ENCODE results near the gene TRPM8. TPM values are rescaled to one million over a fixed set of nuclear protein-coding genes. Genes with fewer than 3 reads are reported as not detected.

Gene TRPM8
- total RNA-seq, 1 experiment from 2014 or later: 3.9 TPM

DNA sequence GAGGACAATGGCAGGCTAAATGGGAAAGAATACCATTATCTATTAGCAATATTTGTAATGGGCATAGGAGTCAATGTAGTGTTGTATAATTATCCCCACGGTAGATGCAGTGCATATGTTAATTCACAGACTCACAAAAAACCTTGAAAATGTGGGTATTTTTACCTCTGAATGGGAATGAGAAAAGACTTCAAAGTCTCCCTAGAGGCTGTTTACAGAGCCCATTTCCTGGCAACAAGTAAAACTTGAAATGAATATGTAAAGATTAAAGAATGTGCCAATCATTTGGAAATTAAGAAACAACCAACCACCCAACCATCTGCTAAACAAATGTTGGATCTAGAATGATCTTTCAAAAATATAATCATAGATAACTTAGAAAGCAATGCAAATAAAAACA is 27.1 kb downstream of the TRPM8 start:
- H3K4me1 ChIP-seq (ENCODE audit: control insufficient read depth, insufficient read depth, low read length): peaks cover 2% of the 10 kb centered on the region; the same call in 1 of the 2 replicates
- H3K4me3 ChIP-seq (ENCODE audit: low read depth in 2 of 2, low read length in 2 of 2): no peak overlapping the region
- ChIA-PET POLR2A (no interaction called here), CTCF (interaction anchor here (0.6 kb wide), 1 partner anchor 20 kb away, joined by 7 read pairs; no protein-coding TSS in a partner anchor)
- no peaks in the 10 kb centered on the region for H3K36me3 ChIP-seq (ENCODE audit: control insufficient read depth, insufficient read depth, low read length)
- H3K27ac ChIP-seq (ENCODE audit: low read length): no peak overlapping the region
- no TSS peak for BruUV-seq (replicated peaks)
- ATAC-seq (no peak), DNase-seq (ENCODE audit: low read depth, low spot score) (no peak)
- intact Hi-C loops (cut with micrococcal nuclease; ENCODE audit: unreplicated experiment): no loop called here
- in situ Hi-C loops (cut with HindIII; ENCODE audit: low pct_unique_long_range_greater_than_20kb, low sequenced_read_pairs): no loop called here
- no peaks in the 10 kb centered on the region for H3K27me3 ChIP-seq (ENCODE audit: control insufficient read depth, insufficient read depth, low read length)
- H3K9me3 ChIP-seq (ENCODE audit: control insufficient read depth, insufficient read depth, low read depth, low read length): no peaks in the 10 kb centered on the region; the same call in 1 of the 2 replicates
- TF ChIP-seq, protein P1, sequence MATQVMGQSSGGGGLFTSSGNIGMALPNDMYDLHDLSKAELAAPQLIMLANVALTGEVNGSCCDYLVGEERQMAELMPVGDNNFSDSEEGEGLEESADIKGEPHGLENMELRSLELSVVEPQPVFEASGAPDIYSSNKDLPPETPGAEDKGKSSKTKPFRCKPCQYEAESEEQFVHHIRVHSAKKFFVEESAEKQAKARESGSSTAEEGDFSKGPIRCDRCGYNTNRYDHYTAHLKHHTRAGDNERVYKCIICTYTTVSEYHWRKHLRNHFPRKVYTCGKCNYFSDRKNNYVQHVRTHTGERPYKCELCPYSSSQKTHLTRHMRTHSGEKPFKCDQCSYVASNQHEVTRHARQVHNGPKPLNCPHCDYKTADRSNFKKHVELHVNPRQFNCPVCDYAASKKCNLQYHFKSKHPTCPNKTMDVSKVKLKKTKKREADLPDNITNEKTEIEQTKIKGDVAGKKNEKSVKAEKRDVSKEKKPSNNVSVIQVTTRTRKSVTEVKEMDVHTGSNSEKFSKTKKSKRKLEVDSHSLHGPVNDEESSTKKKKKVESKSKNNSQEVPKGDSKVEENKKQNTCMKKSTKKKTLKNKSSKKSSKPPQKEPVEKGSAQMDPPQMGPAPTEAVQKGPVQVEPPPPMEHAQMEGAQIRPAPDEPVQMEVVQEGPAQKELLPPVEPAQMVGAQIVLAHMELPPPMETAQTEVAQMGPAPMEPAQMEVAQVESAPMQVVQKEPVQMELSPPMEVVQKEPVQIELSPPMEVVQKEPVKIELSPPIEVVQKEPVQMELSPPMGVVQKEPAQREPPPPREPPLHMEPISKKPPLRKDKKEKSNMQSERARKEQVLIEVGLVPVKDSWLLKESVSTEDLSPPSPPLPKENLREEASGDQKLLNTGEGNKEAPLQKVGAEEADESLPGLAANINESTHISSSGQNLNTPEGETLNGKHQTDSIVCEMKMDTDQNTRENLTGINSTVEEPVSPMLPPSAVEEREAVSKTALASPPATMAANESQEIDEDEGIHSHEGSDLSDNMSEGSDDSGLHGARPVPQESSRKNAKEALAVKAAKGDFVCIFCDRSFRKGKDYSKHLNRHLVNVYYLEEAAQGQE (IDR thresholded peaks at IDR 0.05; ENCODE audit: insufficient read depth in 1 of 2, low read depth in 2 of 2, low read length in 1 of 2): no peak
- TF ChIP-seq SIN3A (IDR thresholded peaks at IDR 0.05; ENCODE audit: borderline replicate concordance, insufficient read depth, low read depth, low read length) (no peak), POLR2AphosphoS5 (IDR thresholded peaks at IDR 0.05; ENCODE audit: low read depth, low read length) (no peak), TCF7L2 (IDR thresholded peaks at IDR 0.05; ENCODE audit: low read depth, low read length) (no peak), CTCF (IDR thresholded peaks at IDR 0.05) (no peak)

- H3K27ac ChIP-seq (ENCODE audit: low read length): no peak overlapping the region
- intact Hi-C loops (cut with micrococcal nuclease; ENCODE audit: unreplicated experiment) (no loop called here), in situ Hi-C loops (cut with HindIII; ENCODE audit: low pct_unique_long_range_greater_than_20kb, low sequenced_read_pairs) (no loop called here)
- no TSS peak for BruUV-seq (replicated peaks)
- no peaks in the 10 kb centered on the region for H3K36me3 ChIP-seq (ENCODE audit: control insufficient read depth, insufficient read depth, low read length)
- no peaks in the 10 kb centered on the region for H3K4me1 ChIP-seq (ENCODE audit: control insufficient read depth, insufficient read depth, low read length)
- CTCF ChIA-PET: no interaction called here
- POLR2A ChIA-PET: no interaction called here
- TF ChIP-seq POLR2AphosphoS5 (IDR thresholded peaks at IDR 0.05; ENCODE audit: low read depth, low read length): no peak
- ATAC-seq (no peak), DNase-seq (ENCODE audit: low read depth, low spot score) (no peak)
- H3K4me3 ChIP-seq (ENCODE audit: low read depth in 2 of 2, low read length in 2 of 2): no peak overlapping the region
- no peaks in the 10 kb centered on the region for H3K27me3 ChIP-seq (ENCODE audit: control insufficient read depth, insufficient read depth, low read length)
- no peaks in the 10 kb centered on the region; the same call in 1 of the 2 replicates for H3K9me3 ChIP-seq (ENCODE audit: control insufficient read depth, insufficient read depth, low read depth, low read length)
Measured at GRCh38 chr2:233944722-233945121, 27.5 kb downstream of the TRPM8 start.

DNA sequence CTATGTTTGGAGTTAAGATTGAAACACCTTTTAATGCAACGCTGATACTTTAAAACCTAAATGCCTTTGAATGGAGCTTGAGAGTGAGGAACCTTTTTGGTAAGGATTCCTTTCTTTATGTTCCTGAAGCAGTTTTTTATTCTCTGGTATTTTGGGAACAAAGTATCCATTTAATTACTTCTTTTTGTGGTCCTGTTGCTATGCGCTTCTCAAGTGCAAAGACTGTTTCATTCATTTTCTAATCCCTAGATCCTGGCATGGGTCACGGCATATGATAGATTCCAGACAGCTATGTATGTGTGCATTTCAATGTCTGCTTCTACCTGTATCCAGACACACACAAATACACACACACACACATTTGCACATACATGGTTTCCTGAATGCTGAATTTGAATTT is 28.0 kb downstream of the TRPM8 start:
- intact Hi-C loops (cut with micrococcal nuclease; ENCODE audit: unreplicated experiment): no loop called here
- ChIA-PET POLR2A (no interaction called here), CTCF (no interaction called here)
- Histone ChIP-seq H3K36me3 (ENCODE audit: control insufficient read depth, insufficient read depth, low read length) (no peaks in the 10 kb centered on the region), H3K4me3 (ENCODE audit: low read depth in 2 of 2, low read length in 2 of 2) (no peak overlapping the region), H3K27me3 (ENCODE audit: control insufficient read depth, insufficient read depth, low read length) (no peaks in the 10 kb centered on the region), H3K9me3 (ENCODE audit: control insufficient read depth, insufficient read depth, low read depth, low read length) (no peaks in the 10 kb centered on the region; the same call in 1 of the 2 replicates), H3K27ac (ENCODE audit: low read length) (no peak overlapping the region), H3K4me1 (ENCODE audit: control insufficient read depth, insufficient read depth, low read length) (no peaks in the 10 kb centered on the region)
- no peak for ATAC-seq
- TF ChIP-seq POLR2AphosphoS5 (IDR thresholded peaks at IDR 0.05; ENCODE audit: low read depth, low read length): no peak
- TF ChIP-seq CTCF (IDR thresholded peaks at IDR 0.05): no peak
- no peak for TF ChIP-seq SIN3A (IDR thresholded peaks at IDR 0.05; ENCODE audit: borderline replicate concordance, insufficient read depth, low read depth, low read length)
- TF ChIP-seq, protein P1 (IDR thresholded peaks at IDR 0.05; ENCODE audit: insufficient read depth in 1 of 2, low read depth in 2 of 2, low read length in 1 of 2): no peak
- TF ChIP-seq TCF7L2 (IDR thresholded peaks at IDR 0.05; ENCODE audit: low read depth, low read length): no peak
- no peak for DNase-seq (ENCODE audit: low read depth, low spot score)
- in situ Hi-C loops (cut with HindIII; ENCODE audit: low pct_unique_long_range_greater_than_20kb, low sequenced_read_pairs): no loop called here
- no TSS peak for BruUV-seq (replicated peaks)

Data from Panc1 (cell line).